Dermis microvascular lymphatic vessel endothelial cell (primary cell): ENCODE measurements around the gene ARL14EP. TPM values are rescaled to one million over a fixed set of nuclear protein-coding genes. Genes with fewer than 3 reads are reported as not detected.

ENCODE experiments used
- DNase-seq, 2 donors: peaks; one replicate each; pipeline versions ENCODE4 v3.0.0 to v3.0.0-alpha.2; 2010; ENCODE audit warnings: low read depth in 2 of 2
- total RNA-seq: library from RNA; depleted of rRNA; stranded (reverse); fragments of >200 nt; gene quantifications from 2 replicates; pipeline ENCODE4 v1.2.1, GENCODE V29; 2014

ARL14EP gene
- total RNA-seq, 1 donor from 2014 or later: 13.4 TPM

DNA sequence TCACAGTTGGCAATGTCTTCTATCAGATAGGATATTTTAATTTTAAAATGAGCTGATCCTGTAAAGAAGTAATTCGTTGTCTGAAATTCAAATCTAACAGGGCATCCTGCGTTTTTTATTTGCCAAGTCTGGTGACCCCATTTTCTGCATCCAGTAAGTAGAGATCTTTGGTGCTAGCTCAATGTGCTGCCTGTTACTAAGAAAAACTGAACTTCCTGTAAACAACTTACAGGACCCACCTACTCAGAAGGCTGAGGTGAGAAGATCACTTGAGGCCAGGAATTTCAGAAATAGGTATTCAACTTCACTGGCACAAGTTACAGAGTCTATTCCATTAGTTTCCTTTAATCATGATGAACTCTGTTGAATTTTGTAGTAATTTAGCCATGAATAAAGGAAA, 4.0 kb downstream of the ARL14EP start:
- no peak for DNase-seq

DNA sequence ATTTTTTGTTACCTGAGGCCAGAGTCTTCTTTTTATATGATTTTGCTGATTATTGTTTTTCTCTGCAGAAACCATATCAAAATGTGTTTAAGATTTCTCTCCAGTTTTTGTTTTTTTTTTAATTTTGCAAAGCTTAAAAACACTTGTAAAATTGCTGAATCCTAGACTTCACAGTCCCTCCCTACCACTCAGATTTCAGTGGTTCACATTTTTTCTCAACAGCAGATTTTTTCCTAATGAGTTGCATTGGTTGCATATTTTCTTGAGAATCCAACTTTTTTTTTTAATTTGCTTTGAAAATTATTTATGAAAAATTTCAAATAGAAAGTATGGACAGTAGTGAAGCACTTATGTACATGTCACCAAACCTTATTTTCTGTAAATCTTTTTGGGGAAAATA, 5.8 kb downstream of the ARL14EP start:
- no peak for DNase-seq

DNA sequence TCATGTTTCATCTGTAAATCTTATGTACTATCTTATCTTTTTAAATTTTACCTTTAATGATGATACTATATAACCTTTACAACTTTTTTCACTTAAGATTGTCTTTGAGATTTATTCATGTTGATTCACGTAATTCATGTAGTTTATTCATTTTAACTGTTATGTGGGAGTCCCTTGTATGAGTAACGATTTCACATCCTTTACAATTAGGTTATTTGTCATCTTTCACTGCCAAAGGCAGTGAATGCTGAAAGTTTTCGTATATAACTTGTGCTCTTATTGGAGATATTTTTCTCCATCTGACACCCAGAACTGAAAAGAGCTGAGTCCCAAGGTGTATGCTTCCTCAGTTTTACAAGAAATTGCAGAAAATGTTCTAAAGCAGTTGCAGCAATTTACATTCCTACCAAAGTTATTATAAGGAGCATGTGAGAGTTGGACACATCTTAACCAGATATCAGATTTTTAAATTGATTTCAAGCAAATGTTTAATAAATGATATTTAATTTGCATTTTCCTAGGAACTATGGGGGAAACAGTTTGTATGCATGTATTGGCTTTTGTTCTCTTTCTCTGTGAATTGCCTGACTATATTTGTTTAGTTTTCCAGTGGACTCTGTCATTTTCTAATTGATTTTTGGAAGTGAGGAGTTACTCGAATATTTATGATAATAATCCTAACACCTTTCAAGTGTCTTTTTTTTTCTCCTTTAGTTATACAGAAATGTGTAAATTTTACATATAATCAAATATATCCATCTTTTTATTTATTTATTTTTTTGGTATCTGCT, 6.4 kb downstream of the ARL14EP start:
- DNase-seq: no peak

DNA sequence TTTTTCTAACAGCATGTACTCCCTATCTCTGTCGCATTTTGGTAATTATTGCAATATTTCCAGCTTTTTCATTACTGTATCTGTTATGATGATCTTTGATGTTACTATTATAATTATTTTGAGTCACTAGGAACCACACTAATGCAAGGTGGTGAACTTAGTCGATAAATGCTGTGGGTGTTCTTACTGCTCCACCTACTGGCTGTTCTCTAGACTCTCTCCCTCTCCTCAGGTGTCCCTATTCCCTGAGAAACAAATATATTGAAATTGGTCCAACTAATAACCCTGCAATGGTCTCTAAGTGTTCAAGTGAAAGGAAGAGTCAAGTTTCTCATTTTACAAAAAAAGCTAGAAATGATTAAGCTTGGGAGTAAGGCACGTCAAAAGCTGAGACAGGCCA, 10.5 kb downstream of the ARL14EP start:
- peak in 1 of 2 donors; percentile 33 for DNase-seq

DNA sequence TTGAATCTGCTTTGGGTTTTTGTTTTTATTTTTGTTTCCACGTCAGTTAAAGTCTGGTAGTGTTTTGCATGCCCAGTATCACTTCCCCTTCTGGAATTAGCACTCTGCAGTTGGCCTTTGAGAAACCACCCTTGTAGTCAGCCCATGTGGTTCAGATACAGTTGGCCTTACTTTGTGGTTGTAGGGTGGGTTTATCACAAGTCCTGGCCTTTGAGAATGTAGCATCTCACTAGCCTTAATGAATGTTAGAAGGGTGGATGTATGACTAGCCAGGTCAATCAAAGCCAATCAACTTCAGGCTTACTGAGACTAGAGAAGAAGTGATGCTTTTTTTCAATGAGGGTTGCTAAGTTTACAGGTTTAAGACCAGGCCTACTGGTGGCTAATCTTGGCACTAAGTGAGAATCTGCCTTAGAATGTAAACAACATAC, 19.8 kb downstream of the ARL14EP start:
- no peak for DNase-seq

DNA sequence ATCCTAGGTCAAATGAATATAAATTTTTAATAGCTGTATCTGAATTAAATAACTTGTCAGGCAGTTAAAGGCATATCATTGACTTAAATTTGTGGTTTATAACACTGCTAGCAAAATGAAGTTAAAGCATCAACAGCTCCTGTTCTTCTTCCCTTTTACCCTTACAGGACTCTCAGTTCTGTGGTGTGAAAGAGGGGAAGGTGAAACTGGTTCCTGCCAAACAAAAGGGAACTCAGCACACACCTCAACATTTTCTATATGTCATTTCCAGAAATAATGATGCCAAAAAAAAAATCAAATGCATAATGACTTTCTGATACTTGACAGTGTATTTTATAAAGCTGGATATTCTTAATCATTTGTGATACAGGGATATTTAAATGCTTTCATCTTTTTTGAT, 21.2 kb downstream of the ARL14EP start:
- DNase-seq: no peak

DNA sequence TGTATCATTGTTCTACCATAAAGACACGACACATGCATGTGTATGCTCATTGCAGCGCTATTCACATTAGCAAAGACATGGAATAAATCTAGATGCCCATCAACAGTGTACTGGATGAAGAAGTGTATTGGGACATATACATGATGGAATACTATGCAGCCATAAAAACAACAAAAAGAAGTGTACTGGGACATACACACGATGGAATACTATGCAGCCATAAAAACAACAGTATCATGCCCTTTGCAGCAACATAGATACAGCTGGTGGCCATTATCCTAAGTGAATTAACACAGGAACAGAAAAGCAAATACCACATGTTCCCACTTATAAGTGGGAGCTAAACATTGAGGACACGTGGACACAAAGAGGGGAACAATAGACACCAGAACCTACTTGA, 22.7 kb downstream of the ARL14EP start:
- no peak for DNase-seq

DNA sequence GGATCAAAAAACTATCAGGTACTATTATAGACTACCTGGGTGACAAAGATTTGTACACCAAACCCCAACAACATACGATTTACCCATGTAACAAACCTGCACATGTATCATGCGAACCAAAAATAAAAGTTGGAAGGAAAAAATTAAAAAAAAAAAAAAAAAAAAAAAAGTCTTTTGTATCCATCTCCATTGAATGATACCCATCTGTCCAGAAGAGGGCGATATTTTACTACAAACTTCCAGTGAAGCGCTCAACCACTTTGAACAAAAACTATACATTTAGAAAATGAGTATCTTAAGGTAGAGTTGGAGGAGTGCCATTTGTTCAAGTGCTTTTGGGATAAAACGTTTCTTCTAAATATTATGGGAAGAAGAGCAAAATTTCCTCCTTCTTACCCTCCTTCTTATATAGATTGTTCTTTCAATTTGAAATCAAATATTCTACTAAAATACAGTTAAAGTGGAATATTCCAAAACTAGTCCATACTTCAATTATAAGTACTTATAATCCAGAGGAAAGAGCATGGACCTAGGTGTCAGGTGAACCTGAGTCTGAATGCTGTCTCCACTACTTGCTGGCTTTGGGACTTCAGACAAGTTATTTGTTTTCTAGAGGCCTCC, 23.3 kb downstream of the ARL14EP start:
- DNase-seq: peak; percentile 51 to 65

DNA sequence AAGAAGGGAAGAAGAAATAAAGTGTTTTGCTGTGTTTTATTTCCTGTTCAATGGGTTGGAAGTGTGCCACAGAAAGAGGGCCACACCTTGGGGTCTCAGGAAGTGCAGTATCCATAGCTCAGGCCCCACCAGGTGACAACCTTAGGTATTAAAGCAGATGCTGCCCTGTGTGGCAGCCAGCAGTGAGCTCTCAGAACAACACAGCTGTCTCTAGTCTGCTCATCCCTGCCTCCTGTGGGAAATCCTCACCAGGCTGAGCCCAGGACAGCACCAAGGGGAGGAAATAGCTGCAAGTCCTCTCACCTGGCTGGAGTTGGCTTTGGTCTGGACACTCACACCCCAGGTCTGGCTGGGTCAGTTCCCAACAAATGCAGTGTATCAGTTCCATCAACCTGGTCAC, 25.1 kb downstream of the ARL14EP start:
- DNase-seq: no peak

DNA sequence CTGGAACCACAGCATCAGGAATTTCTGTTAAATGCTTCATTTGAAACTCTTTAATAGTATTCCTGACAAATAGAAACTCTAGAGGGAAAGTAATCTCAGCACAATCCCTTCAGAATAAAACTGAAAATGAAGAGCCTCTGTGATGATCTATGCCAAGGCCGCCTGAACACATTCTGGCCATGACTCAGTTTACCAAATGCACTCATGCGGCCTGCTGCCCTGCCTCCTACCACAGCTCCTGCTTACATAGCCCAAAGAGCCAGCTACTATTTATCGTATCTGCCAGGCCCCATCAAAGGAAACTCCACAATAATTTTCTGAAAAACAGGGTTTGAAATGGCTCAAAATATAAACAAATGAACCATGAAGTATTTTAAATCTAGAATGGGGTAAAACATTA, 27.0 kb downstream of the ARL14EP start:
- DNase-seq: no peak

DNA sequence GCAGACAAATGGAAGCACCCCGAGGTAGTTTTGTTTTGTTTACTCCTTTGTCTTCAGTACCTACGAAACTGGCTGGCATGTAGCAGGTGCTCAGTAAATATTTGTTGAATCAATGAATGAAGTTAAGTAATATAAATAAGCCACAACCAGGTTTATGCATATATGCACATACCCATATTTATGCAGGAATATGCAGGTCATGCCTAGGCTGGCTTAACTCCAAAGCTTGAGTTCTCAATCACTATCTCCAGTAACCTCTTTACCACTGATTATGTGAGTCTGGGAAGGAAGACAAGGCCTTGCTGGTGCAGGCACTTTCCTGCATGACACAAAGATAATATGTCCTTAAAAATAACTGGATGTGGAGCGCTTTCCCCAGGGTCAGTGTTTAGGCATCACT, 27.5 kb downstream of the ARL14EP start:
- no peak for DNase-seq

DNA sequence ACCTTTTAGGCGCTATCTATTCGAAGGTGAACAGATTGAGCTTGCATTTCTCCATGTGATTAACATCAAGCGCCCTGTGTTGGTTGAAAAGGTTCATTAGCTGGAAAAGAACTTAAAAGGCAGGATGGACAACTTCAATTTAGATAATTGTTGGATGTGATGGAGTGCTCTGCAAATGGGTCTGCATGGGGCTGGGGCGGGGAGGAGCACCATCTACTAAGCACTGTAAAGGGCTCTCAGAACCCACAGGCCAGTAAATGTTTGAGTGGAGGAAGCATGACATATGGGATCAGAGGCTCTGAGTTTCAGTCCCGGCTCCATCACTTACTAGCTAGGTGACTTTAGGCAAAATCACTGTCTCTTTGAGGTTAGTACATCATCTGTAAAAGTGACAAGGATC, 28.2 kb downstream of the ARL14EP start:
- DNase-seq: no peak

DNA sequence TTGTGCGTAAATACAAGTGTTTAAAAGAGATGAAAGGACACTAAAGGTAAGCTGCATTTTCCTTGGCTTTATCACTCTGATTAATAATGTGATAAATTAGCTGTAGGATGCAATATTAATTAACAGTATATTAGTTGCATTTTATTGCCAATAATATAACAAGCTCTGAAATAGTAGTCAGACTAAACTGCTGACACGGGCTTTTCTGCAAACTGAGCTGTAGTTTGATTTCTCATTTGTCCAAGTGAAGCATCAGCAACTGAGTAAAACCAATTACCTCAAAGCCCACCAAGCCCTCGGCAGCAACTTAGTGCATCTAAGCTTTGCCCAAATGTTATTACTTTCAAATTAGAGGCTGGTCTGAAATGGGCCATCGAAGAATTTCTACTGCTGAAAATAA, 33.5 kb downstream of the ARL14EP start:
- no peak for DNase-seq

DNA sequence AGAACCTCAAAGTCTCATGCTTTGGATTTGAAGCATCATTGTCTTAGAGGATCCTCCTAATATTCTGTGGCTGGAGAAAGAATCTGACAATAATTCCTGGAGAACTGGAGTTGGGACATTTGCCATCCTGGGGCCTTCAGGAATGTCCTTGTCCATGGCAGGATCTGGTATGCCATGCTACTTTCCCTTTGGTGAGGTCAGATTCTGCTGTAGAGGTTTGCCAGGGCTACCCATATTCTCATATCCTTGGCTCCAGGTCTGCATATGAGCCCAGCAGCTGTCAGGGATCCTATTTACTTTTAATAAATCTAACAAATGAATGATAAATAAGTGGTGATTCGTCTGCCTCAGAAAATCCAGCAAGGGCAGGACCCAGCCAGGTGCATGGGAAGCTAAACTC, 35.0 kb downstream of the ARL14EP start:
- DNase-seq: no peak

DNA sequence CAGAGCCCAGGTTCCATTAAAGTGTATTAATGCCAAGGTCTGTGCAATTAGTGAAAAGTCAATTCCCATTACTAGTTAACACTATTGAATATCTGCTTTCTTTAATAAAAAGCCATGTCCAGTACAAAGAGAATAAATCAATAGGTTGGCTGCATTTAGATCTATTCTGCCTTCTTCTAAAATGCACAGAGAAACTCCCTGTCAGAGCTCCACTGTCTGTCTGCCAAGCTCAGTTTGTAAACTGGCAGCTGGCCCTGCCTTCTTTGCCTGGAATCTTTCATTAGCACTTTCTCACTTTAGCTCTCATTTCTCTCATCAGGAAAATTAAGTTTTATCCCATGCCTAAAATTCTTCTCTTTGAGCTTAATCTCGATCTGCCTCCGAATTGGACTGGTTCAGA, 35.6 kb downstream of the ARL14EP start:
- DNase-seq: no peak

DNA sequence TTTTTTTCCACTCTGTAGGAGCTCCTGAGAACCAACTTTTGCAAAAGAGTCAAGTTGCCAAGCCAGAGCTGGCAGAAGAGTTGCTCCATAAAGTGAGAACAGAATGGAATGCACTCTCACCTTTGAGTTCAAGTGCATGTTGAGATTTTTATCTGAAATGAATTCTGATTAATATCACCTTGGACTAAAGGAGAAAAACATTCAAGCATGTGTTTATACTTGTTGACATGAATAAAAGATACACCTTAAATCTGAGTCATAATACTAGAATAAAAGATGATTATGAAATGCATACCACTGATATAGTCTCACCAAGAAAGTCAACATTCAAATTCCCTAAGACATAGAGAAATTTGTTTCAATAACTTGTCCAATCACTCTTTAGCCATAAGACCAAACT, 37.8 kb downstream of the ARL14EP start:
- no peak for DNase-seq

DNA sequence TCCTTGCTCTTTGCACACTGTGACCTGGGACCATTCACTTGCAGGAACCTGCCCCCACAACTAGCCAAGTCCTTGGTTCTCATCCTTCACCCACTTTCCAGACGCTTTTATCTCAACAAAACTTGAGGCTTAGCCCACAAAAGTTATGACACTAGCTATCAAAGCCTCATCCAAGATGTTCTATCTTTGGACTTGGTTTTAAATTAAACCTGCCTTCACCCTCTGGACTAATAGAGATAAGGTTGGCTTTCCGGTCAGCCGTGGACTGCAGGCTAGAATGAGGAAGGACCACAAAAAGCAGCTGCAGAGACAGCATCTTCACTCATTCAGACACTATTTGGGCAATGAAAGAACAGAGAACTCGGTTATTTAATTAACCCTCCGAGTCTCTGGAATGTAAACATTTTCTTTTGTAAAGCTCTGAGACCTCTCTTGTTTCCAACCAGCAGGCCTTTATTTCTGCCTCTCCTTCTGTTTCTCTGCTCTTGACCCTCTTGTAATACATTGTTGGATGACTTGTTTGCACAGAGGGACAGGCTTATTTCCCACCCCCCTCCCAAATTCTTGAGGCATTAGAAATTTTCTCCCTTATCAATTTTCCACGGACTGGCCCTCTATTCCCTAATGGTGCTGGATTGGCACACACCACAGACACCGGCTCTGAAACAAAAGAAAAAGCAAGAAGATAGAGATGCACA, 41.4 kb downstream of the ARL14EP start:
- DNase-seq: no peak

DNA sequence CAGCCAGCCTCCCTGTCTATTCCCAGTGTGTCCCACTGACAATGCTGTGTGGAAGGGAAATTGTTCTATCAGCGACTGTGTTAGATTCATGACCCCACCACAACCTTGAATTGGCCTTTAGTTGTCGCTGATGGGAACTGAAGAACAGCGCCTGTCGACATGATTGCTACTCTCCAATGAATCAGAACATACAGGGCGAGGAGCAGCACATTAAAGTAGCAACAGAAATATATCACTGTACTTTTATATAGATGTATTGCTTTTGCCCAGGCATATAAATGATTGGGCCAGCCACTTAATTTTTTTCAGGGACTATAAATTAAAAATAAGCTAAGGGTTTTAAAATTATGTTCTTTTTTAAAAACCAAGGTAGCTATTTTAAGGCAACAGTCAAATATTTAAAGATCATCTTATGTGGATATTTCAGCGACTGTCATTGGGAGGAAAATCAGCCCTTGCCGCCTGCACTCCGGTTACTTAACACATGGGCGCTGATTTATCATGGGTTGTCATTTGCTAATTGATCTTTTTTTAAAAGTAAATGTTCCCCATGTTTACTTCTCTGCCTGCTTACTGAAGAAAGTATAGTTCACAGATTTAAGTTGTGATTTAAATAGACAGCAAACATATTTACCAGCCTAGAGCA, 42.1 kb downstream of the ARL14EP start:
- DNase-seq: no peak

DNA sequence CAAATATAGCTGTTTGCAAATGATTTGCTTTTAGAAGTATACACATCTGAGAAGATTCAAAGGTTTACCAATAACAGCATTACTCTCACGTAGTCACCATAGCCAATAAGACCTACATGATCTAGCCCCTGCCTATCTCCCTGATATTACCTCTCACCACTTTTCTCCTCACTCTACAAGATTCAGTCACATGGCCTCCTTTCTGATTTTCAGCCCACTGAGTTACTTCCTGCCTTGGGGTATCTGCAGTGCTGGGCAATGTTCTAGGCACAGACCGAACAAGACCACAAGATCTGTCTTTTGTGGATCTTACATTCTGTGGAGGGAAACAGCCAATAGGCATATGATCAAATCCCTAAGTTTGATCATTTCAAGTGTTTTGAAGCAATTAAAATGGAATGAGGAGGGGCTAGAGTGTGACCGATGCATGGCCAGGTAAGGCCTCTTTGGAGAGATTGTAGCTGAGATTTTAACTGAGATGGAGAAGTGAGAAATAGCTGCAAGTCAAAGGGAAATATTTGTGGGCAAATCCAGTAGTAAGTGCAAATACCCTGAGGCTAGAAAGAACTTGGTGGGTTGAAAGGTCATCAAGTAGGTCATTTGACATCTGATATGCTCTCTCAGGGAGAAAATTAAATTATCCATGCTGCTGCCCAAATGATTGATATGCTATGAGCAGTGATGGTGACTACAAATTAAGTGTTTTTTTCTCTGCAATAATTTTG, 43.1 kb downstream of the ARL14EP start:
- no peak for DNase-seq

DNA sequence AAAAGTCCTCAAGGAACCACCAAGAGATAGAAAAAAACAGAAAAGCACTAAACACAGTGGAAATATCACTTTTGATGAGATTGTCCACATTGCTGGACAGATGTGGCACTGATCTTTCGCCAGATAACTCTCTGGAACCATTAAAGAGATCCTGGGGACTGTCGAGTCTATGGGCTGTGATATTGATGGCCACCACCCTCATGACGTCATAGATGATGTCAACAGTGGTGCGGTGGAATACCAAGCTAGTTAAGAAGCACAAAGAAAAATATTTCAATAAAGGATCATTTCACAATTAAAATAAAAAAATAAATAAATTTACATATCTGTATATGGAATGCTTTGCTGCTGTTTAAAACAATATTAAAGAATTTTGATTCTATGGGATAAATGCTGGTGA, 45.5 kb downstream of the ARL14EP start:
- no peak for DNase-seq

DNA sequence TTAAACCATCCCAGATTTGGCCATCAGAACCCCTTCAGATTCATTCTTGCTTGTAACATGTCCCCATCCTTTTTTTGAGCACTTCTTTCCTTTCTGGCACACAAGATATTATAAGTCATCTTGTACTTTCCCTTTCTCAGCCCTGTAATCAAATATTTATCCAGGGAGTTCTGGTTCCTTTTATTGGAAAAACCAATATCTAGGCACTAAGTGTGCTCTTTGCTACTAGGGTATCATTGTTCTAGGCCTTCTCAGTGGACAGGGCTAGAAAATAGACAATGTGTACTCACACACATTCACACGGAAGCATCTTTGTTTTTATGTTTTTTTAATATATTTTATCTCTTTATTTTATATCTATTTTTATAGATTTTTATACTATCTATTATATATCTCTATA, 47.3 kb downstream of the ARL14EP start:
- no peak for DNase-seq

DNA sequence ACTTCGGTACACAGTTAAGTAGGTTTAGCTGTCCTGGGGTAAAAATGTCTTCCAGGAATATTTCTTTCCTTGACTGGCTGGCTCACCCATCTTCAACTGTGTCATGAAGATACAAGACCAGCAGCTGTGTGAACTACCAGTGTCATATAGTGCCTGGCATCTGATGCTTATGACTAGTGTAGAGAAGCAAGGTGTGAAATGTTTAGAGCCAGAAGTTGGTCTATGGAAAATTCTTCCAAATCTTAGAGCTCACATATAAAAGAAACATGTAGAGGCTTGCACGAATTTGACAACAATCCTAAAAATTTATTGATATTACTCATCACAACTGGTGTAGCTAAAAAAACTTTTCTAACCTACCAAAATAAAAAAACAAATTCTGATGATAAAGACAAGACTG, 54.4 kb downstream of the ARL14EP start:
- DNase-seq: no peak
